Stimulated activated CD8-positive, alpha-beta memory T cell treated with anti-CD3 and anti-CD28 coated beads, Interleukin-4, amount 100 ng/mL, for 4 hours (primary cell): ENCODE results near the gene KIAA1671.

Experiments used
- DNase-seq, 2 donors: peaks; one replicate each; pipeline ENCODE4 v3.0.0-alpha.2; 2020; ENCODE audit warnings: low read depth in 2 of 2, low spot score in 1 of 2

KIAA1671 gene

DNA sequence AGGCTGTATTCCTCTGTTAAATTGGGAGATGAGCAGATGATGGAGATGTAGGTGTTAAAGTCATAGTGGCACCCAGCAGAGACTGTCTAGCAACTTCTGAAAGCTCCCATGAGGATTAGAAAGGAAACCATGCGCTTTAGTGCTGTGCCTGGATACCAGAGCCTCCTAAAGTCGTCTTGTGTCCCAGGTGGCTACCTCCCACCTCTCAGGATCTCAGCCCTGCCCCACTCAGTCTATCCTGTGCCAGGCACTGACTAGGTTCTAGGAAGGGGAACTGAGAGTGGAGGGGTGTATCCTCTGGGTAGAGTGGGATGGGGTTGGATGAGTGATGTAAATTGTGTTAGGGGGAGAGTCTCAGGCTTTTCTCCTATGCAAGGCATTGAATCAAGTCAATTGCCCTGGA is 60.2 kb downstream of the KIAA1671 start:
- no peak for DNase-seq

DNA sequence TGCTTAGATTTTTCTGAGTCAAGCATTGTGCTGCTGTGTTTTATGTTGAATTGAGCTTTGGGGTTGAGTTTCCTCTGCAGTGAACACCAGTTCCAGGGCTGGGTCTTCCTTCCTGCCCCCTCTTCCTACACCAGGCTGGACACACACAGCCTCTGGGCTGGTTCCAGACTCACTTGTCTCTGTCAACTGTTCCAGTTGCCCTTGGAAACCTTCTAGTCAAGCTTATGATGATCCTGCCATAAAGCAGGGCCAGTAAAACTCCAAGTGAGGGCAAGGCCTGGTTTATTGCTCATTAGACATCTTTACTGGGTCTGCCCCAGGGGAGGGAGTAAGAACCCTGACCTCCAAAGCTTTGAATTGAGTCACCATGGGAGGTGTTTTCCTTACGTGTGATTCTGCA is 61.1 kb downstream of the KIAA1671 start:
- no peak for DNase-seq

DNA sequence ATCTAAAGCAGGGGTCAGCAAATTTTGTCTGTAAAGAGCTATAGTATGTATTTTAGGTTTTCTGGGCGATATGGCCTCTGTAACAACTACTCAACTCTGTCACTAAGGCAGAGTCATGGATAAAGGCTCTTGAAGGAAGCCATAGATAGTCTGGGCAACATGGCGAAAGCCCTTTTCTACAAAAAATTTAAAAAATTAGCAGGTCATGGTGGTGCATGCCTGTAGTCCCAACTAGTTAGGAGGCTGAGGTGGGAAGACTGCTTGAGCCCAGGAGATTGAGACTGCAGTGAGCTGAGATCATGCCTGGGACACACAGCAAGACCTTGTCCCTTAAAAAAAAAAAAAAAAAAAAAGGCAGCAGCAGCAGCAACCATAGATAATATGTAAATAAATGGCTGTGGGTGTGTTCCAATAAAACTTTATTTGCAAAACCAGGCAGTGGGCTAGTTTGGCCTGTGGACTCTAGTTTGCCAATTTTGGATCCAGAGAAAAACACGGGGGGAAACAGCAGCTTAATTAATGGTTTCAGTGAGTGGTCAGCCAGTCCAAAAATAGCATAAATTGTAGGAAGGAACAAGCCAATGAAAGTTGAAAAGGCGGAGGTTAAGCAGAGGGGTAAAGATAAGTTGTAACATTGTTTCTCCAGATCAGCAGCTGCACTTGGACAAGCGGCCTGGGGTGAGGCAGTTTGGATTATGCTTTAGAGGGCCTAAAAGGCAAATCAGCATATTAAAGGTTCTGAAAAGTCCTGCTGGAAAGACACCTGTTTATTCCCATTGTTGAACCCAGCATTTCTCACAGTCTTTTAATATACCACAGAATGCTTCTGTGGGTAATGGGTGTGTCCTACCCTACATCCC is 62.6 kb downstream of the KIAA1671 start:
- DNase-seq = no peak

DNA sequence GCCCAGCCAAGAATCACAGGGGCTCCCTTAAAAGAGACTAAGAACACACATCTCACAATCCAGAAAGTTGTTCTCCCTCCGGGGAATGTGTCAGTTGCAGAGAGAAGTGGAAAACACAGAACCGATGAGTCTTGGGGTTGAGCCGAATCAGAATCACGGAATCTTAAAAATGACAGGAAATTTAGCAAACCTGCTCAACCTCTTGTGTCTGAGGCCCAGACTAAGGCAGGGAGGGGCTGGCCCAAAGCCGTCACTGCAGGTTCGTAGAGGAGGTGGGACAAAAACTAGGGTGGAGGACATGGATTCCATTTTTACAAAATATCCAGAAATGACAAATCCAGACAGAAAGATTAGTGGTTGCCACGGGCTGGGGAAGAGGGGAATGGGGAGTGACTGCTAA is 63.8 kb downstream of the KIAA1671 start:
- no peak for DNase-seq

DNA sequence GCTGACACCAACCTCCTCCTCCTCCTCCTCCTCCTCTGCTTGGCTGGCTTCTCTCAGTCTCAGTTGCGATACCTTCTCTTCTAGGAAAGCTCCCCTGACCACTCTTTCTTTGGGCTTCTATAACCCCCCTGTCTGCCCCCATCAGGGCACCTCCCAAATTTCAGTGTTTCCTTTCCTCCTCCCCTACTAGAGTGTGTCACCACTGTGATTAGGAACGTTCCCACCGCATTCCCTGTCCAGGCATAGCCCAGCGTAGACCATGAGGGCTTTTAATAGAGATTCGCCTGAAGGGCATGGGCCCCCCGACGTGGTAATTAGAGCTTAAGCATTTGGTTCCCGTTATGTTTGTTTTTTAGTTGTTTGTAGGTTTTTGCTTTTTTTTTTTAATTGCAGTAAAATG is 65.5 kb downstream of the KIAA1671 start:
- DNase-seq = no peak

DNA sequence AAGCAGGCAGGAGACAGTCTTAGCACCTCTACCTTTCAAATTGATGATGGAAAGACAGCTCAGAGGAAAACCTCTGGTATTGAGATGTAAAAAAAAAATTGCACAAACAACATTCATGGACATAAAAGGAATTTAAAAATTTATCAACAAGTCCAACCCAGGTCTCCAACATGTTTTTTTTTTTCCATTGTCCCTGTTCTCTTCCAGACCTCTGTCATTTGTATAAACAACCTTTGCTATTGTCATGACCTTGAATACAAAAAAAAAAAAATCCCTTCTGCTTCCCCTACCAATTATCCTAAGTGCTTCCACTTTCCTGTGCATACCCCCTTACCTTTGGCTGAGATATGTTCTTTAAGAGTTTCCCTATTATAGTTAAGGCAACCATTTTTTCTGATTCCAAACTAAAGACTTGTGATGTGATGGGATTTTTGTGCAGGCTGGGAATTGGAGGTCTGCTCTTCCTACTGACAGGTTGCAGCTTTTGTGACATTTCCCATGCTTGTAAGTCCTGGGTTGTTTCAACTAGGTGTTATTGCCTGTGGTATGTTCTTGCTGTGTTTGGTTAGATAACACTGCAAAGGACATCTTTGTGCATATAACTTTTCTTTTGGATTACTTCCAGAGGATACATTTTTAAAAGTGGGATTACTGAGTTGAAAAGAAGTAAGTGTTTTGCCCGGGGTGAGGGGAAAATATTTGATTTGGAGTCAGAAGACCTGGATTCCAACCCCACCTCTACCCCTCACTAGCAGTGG is 67.1 kb downstream of the KIAA1671 start:
- no peak for DNase-seq

DNA sequence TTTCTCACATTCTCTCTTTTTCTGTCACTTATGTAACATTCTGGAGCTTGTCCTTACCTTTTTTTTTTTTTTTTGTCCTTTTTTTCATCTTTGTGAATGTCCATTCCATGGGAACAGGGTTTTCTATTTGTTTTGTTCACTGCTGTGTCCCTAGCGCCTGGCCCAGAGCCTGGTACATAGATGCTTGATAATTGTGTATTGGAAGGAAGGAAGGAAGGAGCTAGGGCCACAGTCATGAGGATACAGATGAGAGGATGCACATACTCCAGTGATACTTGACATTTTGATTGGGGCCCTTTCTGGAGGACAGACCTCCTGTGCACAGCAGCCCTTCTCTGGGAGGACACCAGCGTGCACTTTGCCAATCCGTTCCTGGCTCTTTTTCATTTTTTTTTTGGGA is 68.9 kb downstream of the KIAA1671 start:
- no peak for DNase-seq

DNA sequence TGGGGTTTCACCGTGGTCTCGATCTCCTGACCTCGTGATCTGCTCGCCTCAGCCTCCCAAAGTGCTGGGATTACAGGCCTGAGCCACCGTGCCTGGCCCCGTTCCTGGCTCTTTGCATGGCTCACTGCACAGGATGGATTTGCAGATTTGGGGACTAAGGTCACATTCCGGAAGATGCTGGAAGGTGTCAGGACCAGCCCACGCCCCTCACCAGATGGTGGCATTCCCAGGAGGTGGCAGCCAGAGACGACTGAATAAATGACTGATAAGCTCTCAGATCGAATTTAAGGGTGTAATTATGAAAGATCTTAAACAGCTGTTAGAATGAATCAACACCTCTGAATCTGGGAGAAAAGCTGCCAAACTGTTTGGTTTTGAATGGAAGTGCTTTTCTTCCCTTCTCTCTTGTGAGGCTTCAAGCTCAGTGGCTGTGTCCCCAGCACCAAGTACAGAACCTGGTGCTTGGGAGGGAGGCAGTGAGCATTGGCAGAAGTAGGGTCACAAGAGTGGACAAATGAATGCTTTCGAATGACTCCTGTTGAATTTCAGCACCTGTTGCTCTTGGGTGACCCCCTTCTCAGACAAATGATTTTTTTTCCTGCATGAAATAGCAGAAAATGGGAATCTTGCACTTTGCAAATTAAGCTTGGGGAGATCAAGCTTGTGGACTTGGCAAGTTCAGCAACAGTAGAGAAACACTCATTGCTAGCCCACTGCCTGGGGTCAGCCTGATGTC is 69.6 kb downstream of the KIAA1671 start:
- no peak for DNase-seq

DNA sequence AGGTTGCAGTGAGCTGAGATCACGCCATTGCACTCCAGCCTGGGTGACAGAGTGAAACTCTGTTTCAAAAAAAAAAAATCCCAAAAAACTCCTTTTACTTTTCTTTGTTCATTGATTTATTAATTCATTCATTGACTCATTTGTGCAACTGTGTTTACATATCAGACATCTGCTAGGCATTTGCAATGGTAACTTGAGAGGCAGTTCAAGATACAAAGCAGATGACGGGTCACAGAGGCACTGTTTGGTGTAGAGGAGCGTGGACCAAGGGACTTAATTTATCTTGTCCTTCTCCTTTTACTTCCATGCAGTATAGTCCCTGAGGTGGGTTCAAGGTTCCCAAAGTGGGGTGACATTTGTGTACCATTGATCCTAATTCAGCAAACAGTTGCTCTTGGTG is 71.4 kb downstream of the KIAA1671 start:
- DNase-seq = no peak

DNA sequence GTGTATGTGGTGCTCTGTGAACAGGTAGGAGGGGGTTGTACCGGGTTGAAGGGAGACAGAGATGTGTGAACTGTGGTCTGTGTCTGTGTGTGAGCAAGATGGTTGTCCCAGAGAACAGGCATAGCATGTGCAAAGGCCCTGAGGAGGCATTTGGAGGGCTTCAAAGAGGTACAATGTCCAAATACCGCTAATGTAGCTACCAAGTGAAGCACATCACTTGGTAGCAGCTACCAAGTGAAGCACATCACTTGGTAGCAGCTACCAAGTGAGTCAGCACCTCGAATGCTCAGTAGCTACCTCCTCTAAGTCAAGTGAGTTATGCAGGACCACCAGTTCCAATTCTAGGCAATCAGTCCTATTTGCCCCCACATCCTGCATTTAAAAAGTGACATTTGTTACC is 72.4 kb downstream of the KIAA1671 start:
- no peak for DNase-seq

DNA sequence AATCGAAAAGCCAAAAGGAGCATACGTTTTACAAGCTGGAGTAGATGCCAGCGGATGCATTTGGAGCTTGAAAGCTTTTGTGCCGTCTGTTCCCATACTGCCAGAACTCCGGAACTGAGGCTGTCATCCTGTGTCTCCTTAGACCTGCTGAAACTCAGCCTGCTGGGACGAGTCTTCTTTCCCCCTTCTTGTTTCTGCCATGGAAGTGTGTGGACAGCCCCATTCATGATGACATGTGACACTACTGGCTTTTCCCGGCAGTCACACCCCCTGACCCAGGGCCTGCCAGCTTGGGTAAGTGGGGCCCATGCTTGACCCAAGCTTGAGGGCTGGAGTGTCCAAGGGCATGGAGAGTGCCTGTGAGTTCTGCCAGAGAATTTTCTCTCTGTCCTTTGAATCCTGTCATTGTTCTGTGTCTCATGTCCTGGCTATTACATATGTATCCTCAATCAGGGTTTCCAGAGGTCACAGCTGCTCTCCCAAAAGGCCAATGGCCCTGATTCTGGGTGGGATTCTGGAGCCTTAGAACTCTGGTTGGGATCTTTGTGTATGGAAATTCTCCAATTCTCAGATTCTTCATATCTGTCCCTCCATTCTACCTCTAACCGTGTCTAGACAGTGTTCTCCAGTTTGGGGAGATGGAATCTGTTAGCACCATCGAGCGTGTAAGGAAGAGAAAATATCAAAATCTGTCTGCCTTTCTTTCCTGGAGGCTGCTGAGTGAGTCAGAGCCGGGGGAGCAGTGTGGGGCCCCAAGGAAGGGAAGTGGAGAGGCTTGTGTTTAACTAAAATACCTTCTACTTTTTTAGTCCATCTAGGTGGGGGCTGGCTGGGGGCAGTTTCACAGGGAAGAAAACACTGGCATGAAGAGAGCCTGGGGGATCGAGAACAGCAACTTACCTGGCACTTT is 73.2 kb downstream of the KIAA1671 start:
- DNase-seq = no peak

DNA sequence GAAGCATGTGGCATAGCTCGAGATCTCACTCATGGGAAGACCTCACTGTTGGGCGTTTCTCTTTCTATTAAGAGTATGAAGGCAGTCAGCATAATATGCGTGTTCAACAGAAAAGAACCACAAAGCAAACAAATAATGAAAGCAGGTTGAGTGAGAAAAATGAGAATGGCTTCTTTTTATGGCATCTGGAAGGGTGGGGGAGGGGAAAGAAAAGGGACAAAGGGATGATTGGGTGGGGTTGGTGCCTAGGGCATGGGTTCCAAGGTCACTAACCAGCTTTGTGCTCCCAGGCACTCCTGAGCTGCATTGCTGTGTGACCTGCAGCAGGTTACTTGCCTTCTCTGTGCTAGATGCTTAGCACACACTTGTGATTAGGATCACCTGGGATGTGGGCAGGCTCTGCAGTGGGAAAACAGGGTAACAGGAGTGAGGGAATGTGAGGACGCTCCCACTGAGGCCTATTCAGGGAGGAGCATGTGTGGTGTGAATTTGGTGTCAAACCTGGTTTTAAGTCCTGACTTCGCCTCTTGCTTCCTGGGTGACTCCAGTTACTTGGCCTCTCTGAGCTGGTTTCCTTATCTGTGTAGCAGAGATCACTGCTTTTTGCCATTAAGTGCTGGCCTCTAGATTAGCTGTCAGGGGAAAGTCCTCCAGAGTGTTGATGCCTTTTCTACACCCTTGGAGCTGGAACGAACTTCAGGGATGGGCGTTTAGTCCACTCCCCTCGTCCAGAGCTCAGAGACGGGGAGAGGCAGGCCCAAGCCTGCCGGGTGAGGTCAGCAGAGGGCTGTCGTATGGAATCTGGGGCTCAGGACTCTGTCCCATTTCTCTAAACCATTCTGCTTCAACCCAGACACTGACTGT is 74.8 kb downstream of the KIAA1671 start:
- no peak for DNase-seq

DNA sequence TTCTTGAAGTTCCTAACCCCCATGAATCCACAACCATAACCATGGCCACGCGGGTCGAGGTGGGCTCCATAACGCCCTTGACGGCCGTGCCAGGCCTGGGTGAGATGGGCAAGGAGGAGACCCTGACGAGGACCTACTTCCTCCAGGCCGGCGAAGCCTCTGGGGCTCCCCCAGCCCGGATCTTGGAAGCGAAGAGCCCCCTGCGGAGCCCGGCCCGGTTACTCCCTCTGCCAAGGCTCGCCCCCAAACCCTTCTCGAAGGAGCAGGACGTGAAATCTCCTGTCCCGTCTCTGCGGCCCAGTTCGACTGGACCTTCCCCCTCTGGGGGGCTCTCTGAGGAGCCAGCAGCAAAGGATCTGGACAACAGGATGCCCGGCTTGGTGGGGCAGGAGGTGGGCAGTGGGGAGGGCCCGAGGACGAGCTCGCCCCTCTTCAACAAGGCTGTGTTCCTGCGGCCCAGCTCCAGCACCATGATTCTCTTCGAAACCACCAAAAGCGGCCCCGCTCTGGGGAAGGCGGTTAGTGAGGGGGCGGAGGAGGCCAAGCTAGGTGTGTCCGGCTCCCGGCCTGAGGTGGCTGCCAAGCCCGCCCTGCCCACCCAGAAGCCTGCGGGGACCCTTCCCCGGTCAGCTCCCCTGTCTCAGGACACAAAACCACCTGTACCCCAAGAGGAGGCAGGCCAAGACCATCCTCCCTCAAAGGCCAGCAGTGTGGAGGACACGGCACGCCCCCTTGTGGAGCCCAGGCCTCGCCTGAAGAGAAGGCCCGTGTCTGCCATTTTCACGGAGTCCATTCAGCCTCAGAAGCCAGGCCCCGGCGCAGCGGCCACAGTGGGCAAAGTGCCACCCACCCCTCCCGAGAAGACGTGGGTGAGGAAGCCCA is 75.7 kb downstream of the KIAA1671 start:
- no peak for DNase-seq

DNA sequence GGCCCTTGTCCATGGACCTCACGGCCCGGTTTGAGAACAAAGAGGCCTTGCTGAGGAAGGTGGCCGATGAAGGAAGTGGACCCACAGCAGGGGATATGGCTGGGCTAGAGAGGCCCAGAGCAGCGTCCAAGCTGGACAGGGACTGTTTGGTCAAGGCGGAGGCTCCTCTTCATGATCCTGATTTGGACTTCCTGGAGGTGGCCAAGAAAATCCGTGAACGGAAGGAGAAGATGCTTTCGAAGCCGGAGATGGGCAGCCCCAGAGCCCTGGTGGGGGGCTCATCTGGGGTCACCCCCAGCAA is 76.3 kb downstream of the KIAA1671 start:
- DNase-seq = no peak

DNA sequence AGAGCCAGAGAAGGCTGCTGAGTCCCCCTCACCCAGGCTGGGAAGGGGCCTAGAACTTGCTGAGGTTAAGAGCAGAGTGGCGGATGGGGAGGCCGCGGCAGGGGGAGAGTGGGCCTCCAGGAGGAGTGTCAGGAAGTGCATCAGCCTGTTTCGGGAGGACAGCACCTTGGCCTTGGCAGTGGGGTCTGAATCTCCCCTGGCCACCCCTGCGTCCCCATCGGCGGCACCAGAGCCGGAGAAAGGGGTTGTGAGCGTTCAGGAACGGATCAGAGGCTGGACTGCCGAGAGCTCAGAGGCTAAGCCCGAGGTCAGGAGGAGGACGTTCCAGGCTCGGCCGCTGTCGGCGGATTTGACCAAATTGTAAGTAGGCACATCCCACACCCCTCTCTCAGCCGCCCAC is 76.7 kb downstream of the KIAA1671 start:
- DNase-seq = no peak

DNA sequence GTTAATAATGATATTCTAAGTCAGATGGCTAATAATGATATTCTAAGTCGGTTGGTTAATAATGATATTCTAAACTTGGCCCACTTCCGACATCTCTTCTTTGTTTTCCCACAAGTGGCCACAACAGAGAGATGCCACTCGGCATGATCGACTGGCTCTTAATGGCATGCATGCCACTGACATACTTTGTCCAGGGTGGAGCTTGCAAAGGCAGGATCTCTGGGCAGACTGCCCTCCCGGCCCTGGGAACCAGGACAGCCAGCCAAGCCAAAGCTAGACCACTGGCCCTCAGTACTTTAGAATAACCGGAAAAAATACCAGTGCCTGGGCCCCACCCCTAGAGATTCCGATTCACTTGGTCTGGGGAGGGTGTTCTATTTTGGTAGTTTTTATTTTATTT is 78.1 kb downstream of the KIAA1671 start:
- DNase-seq = no peak

DNA sequence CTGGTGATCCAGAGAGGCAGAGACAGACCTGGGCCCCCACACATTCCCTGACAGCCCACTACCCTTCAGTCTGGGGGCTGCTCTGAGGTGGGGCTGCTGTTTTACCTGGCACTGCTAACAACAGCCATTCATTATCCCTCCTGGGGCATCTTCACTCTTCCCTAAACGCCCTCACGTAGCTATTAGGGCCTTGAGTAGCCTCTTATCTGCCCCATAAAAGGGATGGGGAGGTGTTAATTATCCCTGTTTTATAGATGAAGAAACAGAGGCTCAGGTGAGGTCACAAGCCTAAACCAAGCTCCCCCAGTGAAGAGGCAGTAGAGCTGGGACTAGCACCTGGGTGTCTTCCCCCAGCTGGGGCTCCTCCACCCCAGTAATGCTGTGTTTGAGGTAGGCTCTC is 79.5 kb downstream of the KIAA1671 start:
- no peak for DNase-seq

DNA sequence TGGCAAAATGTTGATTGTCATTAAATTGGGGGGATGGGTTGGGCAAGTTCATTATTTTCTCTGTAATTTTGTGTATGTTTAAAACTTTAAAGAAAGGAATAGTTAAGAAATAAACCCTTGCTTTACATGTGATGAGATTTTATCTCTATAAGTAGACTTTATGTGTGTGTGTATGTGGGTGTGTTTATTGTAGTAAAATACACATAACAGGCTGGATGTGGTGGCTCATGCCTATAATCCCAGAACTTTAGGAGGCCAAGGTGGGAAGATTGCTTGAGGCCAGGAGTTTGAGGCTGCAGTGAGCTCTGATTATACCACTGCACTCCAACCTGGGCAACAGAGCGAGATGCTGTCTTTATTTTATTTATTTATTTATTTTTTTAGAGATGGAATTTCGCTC is 83.2 kb downstream of the KIAA1671 start:
- DNase-seq = no peak

DNA sequence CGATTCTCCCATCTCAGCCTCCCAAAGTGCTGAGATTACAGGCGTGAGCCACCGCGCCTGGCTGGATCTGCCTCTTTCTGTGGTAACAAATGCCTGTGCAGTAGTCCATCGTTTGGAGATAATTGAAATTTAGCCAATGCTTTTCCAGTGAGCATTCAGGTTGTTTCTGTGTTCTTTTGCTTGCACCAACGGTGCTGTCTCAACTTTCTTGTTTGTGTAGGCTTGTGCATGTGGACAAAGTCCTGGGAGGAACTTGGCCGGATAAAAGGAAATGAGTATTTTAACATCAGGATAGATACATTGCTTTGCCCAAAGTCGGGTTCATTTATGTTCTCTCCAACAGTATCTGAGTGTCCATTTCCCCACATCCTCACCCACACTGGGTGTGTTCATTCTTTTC is 85.7 kb downstream of the KIAA1671 start:
- DNase-seq = no peak
